GM12873 (cell line): ENCODE data around the gene PTPRD.

Source experiments
- CTCF ChIP-seq: IDR thresholded peaks from 2 replicates; pipeline ENCODE4 v1.5.1; 2012; ENCODE audit warnings: low read depth, mild to moderate bottlenecking, moderate library complexity, low read length, control low read depth; ENCODE audit not compliant: insufficient read depth; ENCODE audit errors: missing control alignments

The PTPRD gene

GRCh38 chr9:8809741-8810140 is 1803.1 kb downstream of the PTPRD start:
- no peak for TF ChIP-seq CTCF

- TF ChIP-seq CTCF, result no peak
Measured at GRCh38 chr9:8806150-8806549, 1806.7 kb downstream of the PTPRD start.

- TF ChIP-seq CTCF, result no peak
Measured at GRCh38 chr9:8804613-8805012, 1808.2 kb downstream of the PTPRD start.

- TF ChIP-seq CTCF, result no peak
Measured at GRCh38 chr9:8802242-8802641, 1810.6 kb downstream of the PTPRD start.

- no peak for TF ChIP-seq CTCF
Measured at GRCh38 chr9:8800196-8800595, 1812.6 kb downstream of the PTPRD start.

GRCh38 chr9:8799615-8800014 is 1813.2 kb downstream of the PTPRD start:
- no peak for TF ChIP-seq CTCF

- TF ChIP-seq CTCF, result no peak
Measured at GRCh38 chr9:8799206-8799605, 1813.6 kb downstream of the PTPRD start.
